EL (cell line): ENCODE measurements around the gene TGFBR1.
"Not testable (repeated sequence)": the region's sequence is repeated elsewhere in the genome, so short reads cannot be mapped to it uniquely, and the experiment has no call there.

Experiments
- DNase-seq: peaks from one replicate; pipeline ENCODE4 v3.0.0-alpha.2; 2016

Gene TGFBR1

DNA sequence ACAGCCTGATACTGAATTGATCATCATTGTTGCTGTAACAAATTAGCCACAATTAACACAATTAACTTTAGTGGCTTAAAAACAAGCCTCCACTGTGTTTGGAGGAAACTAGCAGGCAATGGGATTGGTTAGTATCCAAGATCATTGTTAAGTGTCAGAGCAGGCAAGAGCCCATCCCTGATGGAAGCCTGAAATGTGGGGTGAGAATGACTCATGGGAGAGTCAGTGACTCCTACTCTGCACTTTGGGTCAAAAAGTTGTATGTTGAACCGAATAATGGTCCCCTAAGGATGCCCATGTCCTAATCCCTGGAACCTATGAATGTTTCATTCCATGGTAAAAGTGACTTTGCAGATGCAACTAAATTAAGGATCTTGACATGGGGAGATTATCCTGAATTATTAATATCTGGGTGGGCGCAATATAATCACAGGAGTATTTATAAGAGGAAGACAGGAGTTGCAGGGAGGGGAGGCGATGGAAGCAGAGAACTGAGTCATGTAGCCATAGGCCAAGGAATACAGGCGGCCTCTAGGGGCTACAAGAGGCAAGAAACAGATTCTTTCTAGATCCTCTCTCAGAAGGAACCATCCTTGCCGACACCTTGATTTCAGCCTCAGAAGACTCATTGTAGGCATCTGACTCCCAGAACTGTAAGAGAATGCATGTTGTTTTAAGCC is 88.0 kb downstream of the TGFBR1 start:
- peak; percentile 28 for DNase-seq

DNA sequence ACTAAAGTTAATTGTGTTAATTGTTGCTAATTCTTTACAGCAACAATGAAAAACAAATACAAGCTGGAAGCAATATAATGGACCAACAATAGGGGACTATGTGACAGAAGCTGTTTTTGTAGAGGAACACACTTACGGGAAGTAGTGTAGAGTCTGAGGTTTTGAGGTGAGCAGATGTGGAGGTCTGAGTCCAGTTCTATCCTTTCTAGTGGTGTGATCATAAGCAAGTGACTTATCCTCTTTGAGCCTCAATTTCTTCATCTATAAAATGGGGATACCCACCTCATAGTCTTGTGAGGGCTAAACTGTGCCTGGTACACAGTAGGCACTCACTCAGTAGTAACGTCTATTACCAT is 88.5 kb downstream of the TGFBR1 start:
- no peak for DNase-seq

DNA sequence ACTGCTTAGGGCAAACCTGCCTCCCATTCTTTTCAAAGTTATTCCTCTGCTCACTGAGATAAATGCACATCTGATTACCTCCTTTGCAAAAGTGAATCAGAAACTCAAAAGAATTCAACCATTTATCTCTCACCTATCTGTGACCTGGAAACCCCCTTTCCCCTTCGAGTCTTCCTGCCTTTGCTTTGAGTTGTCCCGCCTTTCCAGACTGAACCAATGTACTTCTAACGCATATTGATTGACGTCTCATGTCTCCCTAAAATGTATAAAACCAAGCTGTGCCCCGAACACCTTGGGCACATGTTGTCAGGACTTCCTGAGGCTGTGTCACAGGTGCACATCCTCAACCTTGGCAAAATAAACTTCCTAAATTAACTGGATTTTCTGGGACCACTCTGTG is 91.6 kb downstream of the TGFBR1 start:
- DNase-seq = not testable (repeated sequence)

DNA sequence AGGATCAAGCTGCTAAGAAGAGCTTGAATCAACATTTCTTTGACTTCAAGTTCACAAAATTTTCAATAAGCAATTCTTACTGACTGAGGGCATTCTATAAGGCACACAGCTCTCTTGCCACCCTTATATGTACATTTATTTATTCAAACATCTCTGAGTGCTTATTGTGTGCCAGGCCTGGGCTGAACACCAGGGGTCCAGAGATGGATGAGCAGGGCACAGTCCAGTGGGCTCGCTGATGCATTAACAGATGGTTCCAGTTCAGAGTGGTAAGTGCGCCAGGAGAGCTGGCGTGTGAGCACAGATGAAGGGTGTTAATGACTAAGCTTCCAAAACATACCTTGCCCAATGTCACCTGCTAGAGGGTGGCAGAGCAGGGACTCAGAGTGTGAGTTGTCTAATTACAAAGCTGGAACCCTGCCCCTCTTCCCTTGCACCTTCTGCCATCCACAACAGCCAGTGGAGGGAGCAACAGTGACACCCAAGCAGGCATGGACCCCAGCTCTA is 92.3 kb downstream of the TGFBR1 start:
- no peak for DNase-seq

DNA sequence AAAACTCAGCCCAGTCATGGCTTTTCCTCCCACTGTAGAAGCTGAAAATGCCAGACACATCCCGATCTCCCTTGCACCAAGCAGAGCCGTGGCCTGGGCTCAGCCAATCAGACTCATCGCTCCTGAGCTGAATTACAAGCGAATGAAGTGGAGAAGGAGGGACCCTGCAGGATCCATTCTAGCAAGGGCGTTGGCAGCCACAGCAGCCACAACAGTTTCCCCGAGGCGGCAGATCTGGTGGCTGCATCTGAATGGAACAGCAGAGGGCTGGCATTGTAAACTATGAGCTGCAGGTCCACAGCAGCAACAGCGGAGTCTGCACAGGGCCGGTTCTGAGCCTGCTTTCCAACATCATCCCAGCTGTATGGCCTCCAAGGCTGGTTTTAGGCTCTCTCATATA is 93.1 kb downstream of the TGFBR1 start:
- no peak for DNase-seq

DNA sequence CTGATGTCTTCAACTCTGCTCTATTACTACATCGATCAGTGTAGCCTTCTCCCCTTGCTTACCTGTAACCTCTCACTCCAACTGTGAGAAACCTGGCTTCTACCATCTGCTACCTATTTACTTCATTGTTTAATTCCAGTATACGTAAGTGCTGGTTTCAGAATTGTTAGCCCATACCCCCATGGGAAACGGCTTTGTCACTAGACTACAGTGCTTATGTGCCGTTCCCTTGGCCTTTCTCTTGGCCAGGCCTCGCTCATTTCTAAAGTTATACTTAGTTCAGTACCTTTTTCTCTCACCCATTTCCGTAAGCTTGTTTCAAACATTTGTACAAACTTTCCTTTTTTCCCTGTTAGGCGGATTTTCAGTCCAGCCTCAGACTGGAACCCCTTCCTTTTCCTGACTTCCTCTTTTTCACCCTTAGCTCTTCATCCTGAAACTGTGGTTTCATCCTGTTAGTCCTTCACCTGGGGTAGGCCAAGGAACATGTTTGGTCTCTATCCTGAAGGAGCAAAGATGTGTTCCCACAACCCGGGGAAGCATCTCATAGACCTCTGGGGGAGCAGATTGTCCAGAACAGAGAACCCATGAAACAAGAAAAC is 95.1 kb downstream of the TGFBR1 start:
- no peak for DNase-seq

DNA sequence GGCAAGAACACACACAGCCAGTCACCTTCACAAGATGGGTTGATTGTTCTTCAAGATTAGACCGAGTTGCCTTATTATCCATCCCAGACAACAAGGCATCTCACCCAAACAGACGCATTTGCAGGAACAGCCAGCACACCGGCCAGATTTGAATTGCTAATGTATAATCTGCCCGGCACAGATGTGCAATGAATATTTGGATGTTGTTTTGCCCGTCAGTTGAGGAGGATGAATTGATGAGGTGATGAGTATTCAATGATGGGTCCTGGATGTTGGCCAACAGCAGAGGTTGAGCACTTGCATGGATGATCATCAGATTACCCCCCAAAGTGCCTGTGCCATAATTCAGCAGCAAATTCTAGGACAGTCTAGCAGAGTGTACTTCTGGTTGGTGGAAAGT is 96.7 kb downstream of the TGFBR1 start:
- no peak for DNase-seq
